ENCODE measurements around the gene TEX13D.

TEX13D gene

GRCh38 chrX:124348885-124349453, 16.5 kb downstream of the TEX13D start:
- no peak for DNase-seq

GRCh38 chrX:124354648-124355047, 22.2 kb downstream of the TEX13D start:
- no peak for DNase-seq

GRCh38 chrX:124358800-124359383, 26.4 kb downstream of the TEX13D start:
- no peak for DNase-seq

- no peak for DNase-seq
Measured at GRCh38 chrX:124362072-124362471, 29.6 kb downstream of the TEX13D start.

- DNase-seq = no peak
Measured at GRCh38 chrX:124362761-124363160, 30.3 kb downstream of the TEX13D start.

- no peak for DNase-seq
Measured at GRCh38 chrX:124369722-124370121, 37.3 kb downstream of the TEX13D start.

GRCh38 chrX:124373348-124373747, 40.9 kb downstream of the TEX13D start:
- DNase-seq = no peak

- no peak for DNase-seq
Measured at GRCh38 chrX:124378643-124379042, 46.2 kb downstream of the TEX13D start.

- no peak for DNase-seq
Measured at GRCh38 chrX:124383354-124383753, 50.9 kb downstream of the TEX13D start.

- no peak for DNase-seq
Measured at GRCh38 chrX:124386401-124386800, 53.9 kb downstream of the TEX13D start.
